ENCODE data around the gene FGF1.

FGF1 gene

GRCh38 chr5:142685418-142686209 is at the start of gene FGF1:
Gene FGF1 (minus strand): TSS chr5:142686090. CDS start chr5:142614127, 71,963 bp downstream.
- no peak for DNase-seq

GRCh38 chr5:142727735-142728047 is 41.8 kb upstream of the FGF1 start:
- DNase-seq: no peak

GRCh38 chr5:142726188-142726731 is 40.4 kb upstream of the FGF1 start:
- no peak for DNase-seq

- DNase-seq: no peak
Measured at GRCh38 chr5:142725231-142726187, 39.6 kb upstream of the FGF1 start.

- DNase-seq: no peak
Measured at GRCh38 chr5:142724821-142725220, 38.9 kb upstream of the FGF1 start.

- DNase-seq: no peak
Measured at GRCh38 chr5:142722896-142723295, 37.0 kb upstream of the FGF1 start.

GRCh38 chr5:142722146-142722545 is 36.3 kb upstream of the FGF1 start:
- DNase-seq: no peak

- DNase-seq: no peak
Measured at GRCh38 chr5:142720641-142721271, 34.9 kb upstream of the FGF1 start.

GRCh38 chr5:142719836-142720370 is 34.0 kb upstream of the FGF1 start:
- no peak for DNase-seq

- peak; percentile 22 for DNase-seq
Measured at GRCh38 chr5:142717582-142718215, 31.8 kb upstream of the FGF1 start.

GRCh38 chr5:142716963-142717362 is 31.1 kb upstream of the FGF1 start:
- DNase-seq: peak; percentile 18

GRCh38 chr5:142715291-142715690 is 29.4 kb upstream of the FGF1 start:
- no peak for DNase-seq

GRCh38 chr5:142713121-142713706 is 27.3 kb upstream of the FGF1 start:
- DNase-seq: peak; percentile 80

- DNase-seq: no peak
Measured at GRCh38 chr5:142703153-142703552, 17.3 kb upstream of the FGF1 start.

GRCh38 chr5:142701673-142702311 is 15.9 kb upstream of the FGF1 start:
- DNase-seq: no peak

- DNase-seq: no peak
Measured at GRCh38 chr5:142700566-142700965, 14.7 kb upstream of the FGF1 start.

- DNase-seq: peak; percentile 74
Measured at GRCh38 chr5:142699184-142699720, 13.4 kb upstream of the FGF1 start.

- no peak for DNase-seq
Measured at GRCh38 chr5:142698447-142699183, 12.7 kb upstream of the FGF1 start.

GRCh38 chr5:142697356-142698255 is 11.7 kb upstream of the FGF1 start:
- no peak for DNase-seq

All from CD4-positive, alpha-beta T cell treated with Interleukin-4 for 4 hours (primary cell).